ENCODE results near the gene GALNT9.

The GALNT9 gene

DNA sequence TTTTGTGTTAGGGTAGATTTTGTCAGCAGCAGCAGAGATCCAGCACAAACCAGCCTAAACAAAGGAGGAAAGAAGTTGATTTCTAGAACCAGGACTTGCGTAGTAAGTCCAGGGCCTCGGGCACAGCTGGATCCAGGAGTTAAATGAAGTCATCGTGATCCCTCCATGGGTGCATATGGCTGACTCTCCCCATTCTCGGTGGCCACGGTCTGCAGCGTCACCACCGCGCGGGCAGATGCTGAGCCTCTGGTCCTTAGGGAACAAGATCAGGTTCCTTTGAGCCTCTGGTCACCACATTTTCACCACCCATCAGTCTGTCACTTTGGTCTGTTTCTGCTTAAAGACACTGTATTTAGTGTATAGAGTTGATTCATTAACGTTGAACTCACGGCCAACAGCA lies 14.8 kb upstream of the GALNT9 start:
- DNase-seq: no peak

GRCh38 chr12:132343294-132344004 lies 14.1 kb upstream of the GALNT9 start:
- DNase-seq: no peak

DNA sequence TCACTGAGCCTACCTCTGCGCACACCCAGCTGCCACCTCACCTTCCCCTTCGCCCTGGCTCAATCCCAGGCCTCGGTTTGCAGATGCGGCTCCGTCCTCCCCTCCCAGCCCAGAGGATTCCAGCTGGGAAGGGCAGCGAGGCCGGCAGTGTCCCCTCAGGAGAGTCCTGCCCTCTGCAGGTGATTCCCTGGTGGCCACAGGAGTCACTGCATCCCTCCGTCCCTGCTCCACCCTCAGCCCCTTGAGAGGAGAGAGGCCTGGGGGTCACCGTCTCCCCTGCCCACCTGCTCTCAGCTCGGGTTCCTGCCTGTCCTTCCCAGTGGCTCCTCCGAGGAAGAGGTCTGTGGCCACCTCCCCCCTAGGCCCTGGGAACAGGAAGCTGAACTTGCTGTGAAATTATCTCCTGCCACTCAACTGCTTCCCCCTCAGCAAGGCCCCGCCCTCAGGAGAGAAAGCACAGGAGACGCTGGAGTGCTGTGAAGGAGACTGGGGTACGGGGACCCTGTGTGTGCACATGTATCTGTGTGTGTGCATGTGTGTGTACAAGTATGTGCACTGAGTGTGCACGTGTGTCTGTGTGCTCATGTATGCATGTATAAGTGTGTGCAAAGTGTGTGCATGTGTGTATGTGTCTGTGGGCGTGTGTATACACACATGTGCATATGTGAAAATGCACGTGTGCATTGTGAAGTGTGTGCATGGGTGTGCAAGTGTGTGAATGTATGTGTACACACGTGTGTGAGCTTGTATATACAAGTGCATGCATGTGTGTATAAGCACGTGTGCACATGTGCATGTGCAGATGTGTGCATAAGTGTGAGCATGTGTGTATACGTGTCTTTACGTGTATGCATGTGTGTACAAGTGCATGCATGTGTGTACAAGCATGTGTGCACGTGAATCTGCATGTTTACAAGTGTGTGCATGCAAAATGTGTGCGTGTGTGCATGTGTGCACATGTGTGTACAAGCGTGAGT lies 13.2 kb upstream of the GALNT9 start:
- DNase-seq: no peak

DNA sequence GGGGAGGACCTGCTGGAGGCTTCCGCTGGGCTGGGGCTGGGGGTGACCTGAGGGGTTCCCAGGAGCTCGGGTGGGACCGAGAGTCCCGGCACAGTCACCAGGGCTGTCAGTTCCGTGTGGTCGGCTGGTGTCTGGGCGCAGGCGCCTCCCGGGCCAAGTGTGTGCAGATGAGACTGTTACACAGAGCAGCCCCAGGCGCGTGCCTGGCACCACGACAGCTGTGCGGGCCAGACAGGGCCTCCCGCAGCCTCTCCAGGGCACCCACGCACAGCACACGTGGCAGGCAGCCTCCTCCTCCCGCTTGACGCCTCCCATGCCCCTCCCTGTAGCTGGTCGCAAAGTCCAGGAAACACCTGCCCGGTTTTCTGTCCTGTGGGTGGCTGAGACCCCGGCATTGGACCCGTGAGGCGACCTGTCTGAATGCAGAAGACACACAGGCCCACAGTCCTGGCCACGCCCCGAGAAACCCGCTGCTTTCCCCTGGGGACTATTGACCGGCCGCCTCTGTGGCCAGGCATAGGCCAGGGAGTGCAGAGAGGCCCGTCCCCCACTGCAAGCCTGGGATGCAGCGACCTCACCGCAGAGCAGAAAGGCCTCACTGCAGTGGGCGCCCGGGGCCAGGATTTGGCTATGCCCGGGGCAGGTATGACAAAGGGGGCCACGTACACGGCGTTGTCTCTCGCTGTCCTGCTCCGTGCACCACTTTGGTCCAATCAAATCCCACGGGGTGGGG lies 12.1 kb upstream of the GALNT9 start:
- no peak for DNase-seq

DNA sequence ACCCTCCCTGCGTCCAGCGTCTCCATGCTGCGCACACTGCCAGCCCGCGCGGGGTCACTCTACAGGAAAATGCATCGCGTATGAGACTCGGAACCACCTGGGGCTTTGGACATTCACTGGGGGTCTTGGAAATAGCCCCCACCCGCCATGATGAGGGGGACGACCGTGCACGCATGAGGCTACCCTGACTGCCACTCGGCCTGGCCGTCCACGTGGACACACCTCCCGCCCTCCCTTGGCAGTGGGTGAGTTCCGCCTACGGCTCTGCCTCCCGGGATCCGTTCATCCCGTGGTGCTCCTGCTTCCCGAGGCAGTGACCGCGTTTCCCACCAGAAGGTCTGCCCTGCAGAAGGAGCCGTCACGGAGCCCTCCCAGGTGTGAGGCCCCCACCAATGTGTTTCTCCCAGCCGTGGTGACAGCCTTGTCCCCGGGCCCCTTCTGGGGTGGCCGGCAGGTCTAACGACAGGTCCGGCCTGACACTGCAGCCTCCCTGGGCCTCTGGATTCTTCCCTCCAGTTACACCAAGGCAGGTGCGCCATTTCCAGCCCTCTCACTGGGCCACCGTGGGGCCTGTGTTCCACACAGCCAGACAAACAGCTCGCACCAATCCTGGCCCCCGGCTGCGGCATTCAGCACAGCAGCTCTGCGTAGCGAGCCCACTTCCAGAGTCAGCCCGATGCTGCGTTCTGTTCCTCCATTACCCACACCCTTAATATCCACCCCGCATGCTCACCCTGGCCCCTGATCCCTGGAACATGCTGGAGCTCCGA lies 11.1 kb upstream of the GALNT9 start:
- DNase-seq: no peak

DNA sequence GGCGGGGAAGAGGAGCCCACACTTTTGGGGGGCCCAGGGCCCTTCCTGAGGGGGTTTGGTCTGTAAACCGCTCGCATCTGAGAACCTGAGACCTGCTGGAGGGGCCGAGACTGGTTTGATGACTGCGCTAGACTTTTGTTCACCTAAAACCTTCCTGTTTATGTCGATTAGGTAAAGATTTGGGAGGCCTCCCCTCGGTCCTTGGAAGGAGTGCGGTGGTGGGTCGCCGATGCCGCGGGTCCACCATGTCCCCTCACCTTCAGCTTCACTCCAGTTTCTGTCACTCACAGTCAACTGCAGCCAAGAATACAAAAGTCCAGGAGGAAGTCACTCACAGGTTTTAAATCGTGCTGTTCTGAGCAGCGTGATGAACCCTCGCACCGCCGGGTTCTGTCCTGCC lies 10.5 kb upstream of the GALNT9 start:
- DNase-seq: no peak

- no peak for DNase-seq
Measured at GRCh38 chr12:132338781-132339180, 9.4 kb upstream of the GALNT9 start.

DNA sequence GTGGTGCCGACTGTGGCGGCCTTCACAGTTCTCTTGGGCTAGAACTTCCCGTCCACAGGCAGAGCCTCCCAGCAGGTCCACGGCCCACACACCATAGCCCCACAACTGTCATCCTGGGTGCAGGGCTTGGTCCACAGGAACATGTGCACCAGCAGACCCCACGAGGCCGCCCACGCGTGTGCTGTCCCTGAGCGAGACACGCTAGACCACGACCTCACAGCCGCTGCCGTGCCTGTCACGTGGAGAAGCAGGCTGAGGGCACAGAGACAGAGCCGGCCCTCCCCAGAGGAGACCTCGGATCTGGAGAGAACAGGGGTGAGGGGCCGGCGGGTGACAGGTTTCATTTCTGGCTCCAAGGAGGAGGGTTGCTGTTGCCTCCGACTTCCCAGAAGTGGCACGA lies 8.9 kb upstream of the GALNT9 start:
- DNase-seq: no peak

GRCh38 chr12:132337557-132337956 lies 8.2 kb upstream of the GALNT9 start:
- no peak for DNase-seq

DNA sequence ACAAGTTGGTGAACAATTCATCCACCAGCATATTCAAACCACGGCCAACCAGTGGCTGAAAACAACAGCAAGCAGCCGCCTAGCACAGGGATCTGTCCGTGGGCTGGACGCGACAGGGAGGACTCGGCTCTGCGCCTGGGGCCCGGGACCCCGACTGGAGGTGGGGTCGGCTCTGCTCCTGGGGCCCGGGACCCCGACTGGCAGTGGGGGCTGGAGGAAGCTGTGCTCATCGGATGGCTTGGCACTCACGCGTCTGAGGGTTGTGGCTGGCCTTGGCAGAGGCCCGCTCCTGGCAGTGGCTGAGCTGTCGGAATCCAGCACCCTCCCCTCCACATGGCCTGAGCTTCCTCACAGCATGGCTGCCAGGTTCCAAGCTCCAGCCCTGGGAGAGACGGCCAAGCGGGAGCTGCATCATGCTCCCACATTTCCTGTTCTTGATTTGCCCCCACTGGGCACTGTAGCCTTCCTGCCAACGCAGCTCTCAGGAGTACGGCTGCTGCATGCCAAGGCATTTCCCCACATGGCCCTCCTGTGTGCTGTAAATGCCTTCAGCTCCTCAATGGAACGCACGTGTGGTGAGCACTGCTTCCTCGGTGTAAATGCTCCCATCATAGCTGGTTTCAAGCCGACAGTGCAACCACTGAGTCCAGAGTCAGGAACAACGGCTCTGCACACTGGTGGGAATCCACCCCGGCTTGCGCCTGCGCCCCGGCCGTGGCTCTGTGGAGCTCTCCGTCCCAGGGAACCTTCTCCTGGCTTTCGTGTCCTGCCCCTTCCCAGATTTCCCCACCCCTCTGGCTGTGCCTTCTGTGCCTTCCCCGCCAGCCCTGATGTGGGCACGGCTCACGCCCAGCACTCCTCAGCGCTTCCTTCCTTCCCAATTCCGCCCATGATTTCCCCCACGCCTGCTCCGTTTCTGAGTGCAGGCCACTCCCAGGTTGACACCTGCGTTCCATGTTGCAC lies 7.3 kb upstream of the GALNT9 start:
- no peak for DNase-seq

DNA sequence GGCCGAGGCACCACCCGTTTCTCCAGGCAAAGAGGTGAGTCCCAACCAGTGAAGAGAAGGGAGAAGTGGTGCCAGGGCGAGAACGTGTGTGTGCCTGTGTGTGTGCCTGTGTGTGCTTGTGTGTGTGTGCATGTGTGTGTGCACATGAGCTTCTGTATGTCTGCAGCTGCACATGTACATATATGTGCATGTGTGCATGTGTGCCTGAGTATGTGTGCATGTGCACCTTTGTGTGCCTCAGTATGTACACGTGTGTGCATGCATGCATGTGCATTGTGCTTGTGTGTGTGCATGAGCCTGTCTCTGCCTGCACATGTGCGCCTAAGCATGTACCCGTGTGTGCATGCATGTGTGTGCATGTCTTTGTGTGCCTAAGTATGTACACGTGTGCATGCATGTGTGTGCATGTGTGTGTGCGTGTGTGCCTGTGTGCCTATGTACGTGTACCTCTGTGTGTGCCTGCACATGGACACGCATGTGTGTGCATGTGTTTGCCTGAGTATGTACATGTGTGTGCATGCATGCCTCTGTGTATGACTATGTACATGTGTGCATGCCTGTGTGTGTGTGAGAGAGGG lies 5.9 kb upstream of the GALNT9 start:
- DNase-seq: no peak

DNA sequence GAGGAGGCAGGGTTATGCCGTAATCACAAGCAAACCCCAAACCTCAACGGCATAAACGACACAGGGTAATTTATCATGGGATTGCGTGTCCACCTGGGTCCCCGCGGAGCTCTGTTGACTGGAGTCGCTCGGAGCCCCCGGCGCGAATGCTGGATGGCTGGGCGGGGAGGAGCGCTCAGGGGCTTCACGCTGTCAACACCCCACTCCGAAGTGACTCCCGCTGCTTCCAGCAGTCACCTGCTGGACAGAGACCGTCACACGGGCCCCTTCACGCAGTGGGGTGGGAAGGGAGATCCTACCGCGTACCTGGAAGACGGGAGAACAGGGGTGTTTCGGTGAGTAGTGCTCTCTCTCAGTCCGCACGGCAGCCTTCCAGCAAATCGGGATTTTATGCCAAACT lies 4.4 kb upstream of the GALNT9 start:
- DNase-seq: no peak

DNA sequence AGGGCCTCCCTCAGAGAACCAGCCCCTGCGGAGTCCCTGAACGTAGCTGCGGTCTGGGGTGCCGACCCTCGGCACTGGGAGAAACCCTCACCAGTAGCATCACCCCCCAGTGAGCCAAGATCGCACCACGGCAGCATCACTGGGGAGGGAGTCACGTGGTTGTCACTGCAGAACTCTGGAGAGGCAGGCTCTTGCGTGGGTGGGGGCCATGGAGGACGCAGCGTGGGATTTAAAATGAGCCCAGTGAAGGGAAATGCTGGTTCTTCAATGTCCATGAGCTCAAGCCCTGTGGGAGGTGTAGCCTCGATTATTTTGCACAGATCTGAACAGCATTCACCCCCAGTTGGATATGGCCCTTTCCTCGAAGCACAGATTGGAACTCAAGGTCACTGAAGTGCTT lies 3.9 kb upstream of the GALNT9 start:
- DNase-seq: no peak

DNA sequence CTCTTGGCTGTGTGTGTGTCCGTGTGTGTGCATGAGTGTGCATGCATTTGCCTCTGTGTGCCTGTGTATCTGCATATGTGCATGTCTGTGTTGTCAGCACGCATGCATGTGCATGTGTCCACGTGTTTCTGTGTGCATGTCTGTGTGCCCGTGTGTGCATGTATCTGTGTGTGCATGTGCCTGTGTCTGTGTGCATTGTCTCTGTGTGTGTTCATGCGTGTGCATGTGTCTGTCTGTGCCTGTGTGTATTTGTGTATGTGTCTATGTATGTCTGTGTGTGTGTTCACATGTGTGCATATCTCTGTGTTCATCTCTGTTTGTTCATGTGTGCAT lies 1.1 kb upstream of the GALNT9 start:
- DNase-seq: no peak

DNA sequence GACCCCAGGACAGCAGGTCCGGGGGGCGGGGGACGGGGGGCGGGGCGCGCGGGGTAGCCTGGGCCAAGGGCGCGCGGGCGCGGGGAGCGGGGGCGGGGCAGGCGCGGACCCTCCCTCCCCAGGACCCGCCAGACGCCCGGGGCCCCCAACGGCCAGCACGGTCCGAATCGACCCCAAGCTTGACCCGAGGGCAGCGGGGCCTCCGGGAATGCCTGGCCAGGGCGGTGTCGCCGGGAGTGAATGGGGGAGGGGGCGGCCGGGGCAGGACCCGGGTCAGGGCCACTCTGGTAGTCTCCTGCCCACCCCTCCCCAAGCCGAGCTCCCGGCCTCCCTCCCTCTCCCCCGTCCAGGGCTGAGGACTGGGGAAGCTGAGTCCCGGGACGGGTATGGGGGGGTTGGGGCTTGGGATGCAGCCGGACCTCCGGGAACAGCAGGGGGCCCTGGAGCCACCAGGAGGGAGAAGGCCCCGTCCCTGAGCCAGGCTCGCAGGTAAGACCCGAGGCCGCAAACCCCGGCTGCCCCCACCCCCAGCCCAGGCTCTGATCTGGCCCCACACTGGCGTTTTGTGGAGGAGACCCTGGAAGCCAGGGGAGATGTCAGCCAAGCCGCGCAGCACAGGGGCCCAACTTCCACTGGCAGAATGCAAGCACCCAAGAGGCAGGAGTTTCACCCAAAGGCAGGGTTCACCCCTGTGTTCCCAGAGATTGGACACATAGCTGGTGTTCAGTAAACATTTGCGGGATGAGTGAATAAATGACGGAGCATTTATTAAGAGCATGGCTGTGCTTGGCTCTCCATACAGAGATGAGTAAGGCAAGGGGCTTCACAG lies 545 bp upstream of the GALNT9 start:
- DNase-seq: no peak

DNA sequence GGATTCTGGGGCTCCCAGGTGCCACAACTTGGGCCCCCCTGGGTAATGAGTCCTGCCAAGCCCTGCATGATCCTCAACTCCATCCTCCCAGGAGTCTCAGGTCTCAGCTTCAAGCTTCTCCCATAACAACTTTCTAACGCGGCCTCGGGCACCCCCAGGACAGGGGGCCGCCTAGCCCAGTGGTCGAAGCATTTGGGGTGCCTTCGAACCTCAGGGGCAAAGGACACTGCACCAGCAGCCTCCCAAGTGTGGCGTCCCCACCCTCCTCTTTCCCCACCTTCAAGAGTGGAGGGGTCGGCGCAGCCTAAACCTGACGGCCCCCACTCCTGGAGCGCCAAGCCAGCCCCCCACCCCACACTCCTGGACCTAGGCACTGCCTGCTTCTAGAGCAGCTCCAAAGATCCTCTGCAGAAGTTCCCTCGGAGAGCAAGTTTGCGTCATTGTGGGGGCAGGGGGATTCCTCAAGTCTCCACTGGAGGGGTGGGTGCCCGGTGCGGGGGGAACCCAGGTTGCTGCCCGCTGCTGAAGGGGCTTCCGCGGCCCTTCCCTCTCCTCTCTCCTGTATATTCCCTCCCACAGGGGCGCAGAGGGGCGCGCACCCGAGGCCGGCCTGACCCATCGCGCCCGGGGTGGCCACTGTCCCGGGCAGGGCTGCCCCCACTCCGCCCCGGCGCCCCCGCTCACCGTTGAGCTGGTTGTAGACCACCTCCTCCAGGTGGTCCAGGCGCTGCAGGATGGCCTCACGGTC lies 933 bp downstream of the GALNT9 start:
- DNase-seq: no peak

DNA sequence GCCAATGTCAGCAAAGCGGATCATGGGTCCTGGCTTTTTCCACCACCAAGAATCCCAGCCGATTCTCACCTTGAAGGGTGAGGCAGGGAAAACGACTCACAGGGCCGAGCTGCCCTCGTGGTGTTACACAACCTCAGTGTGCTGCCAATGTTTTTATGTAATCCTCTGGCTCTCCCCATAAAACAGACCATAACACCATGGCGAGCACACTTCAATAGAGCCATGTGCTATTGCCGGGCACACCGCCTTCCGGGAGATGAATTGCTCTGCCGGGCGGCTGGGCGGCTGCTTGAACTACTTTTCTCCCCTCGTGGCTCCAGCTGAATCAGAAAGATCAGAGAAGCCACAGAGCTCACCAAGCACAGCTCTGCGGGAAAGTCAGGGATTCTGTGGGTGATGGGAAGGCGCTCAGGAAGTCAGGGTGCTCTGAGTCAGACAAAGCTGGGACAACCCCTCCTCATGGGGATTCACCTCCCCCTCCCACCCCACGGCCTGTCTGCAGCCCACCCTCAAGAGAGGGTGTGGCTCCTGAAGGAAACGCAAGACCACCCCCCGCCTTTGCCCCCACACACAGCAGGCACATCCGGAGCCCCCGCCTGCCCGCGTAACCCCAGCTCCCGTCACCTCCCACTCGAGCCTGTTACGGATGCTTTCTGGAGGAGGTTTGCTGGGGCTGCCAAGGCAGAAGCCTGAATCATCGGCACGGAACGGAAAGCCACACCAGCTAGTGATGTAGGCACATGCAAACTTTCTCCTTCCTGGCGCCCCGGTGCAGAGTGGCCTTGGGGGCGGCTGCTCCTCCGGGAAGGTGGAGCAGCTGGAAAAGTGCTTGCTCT lies 1.8 kb downstream of the GALNT9 start:
- DNase-seq: peak; percentile 80

DNA sequence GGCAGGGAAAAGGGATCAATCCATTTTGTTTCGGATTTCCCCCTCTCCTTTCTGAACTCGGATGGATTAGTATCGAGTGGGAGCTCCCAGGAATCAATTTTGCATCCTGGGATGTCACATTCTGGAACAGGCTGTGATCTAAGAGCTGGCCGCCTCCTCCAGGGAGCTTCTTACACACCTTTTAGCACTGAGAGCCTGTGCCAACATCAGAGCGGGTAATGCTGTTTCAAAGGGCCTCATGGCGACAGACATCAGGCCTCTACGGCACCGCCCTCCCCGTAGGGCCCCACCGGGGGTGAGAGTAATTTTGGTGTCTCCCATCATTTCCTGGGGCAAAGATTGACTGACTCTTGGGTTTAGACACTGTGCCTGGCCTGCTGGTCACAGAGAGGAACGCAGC lies 2.7 kb downstream of the GALNT9 start:
- no peak for DNase-seq

DNA sequence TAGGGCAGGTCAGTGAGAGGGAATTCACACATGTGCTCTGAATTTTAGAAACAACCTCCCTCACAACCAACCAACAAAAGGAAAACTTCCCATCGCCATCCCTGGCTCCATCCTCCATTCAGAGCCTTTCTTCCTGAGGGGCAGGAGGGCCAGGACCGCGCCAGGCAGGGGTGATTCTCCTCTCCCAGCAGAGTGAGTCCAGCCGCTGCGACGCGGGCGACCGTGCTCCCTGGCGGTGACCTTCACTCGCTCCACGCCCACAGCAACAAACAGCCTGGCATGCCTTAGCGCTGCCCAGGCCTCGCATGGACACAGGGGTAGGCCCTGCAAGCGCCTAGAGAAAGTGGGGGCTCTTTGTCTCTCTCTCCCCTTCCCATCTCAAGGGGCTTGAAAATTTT lies 3.7 kb downstream of the GALNT9 start:
- DNase-seq: no peak
